ENCODE measurements around the gene RNF167. TPM values are rescaled to one million over a fixed set of nuclear protein-coding genes. Genes with fewer than 3 reads are reported as not detected.

RNF167 gene
- total RNA-seq, 2 donors from 2014 or later: 120 to 123 TPM

DNA sequence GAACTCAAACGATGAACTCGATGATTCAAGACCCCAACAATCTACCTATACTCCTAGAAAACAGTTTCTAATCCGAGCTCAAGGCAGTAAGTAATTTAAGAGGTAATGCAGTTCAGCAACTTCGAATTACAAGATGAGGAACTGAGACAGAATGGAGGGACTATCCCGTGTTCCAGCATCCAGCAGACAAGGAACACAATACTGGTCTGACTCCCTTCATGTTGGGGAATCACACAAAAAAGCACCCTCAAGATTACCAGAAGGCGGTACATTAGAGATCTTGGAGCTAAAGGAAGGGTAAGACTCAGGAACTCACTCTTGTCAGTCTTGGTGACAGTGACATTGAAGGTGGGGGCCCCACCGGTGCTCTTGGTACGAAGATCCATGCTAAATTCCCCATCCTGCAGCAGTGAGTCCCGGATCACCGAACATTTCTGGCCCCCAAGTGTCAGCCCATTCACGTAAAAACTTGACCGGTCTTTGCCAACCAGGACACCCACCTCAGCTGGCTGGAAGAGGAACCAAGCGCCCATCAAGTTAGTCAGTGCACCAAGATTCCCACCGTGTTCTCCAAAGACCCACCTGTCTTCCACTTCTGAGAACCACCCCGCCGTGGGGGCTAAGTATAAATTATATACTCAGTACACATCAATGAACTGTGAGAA lies 6.4 kb downstream of the RNF167 start:
- H3K27me3 ChIP-seq (ENCODE audit: control insufficient read depth, insufficient read depth, low read length, poor library complexity, severe bottlenecking): no peaks in the 10 kb centered on the region
- no peaks in the 10 kb centered on the region for H3K27me3 Mint-ChIP-seq (ENCODE audit: insufficient read depth)
- DNase-seq: no peak
- H3K4me3 Mint-ChIP-seq: peak overlapping the region; percentile 93
- peaks cover 32% of the 10 kb centered on the region for H3K4me1 Mint-ChIP-seq
- peak overlapping the region; percentile 7 for H3K27ac ChIP-seq (ENCODE audit: low read depth, low read length)
- no peaks in the 10 kb centered on the region for H3K9me3 Mint-ChIP-seq
- H3K27ac Mint-ChIP-seq: peak overlapping the region; percentile 87
- H3K9ac ChIP-seq (ENCODE audit: extremely low read depth, low read length, poor library complexity, severe bottlenecking): peak overlapping the region; percentile 85
- peaks cover 47% of the 10 kb centered on the region for H3K36me3 ChIP-seq (ENCODE audit: control insufficient read depth, insufficient read depth, low read length)
- peaks cover 46% of the 10 kb centered on the region for H3K36me3 Mint-ChIP-seq (ENCODE audit: low read depth)
- H3K4me1 ChIP-seq (ENCODE audit: control insufficient read depth, insufficient read depth, low read length): peaks cover 15% of the 10 kb centered on the region
- TF ChIP-seq, protein P1, sequence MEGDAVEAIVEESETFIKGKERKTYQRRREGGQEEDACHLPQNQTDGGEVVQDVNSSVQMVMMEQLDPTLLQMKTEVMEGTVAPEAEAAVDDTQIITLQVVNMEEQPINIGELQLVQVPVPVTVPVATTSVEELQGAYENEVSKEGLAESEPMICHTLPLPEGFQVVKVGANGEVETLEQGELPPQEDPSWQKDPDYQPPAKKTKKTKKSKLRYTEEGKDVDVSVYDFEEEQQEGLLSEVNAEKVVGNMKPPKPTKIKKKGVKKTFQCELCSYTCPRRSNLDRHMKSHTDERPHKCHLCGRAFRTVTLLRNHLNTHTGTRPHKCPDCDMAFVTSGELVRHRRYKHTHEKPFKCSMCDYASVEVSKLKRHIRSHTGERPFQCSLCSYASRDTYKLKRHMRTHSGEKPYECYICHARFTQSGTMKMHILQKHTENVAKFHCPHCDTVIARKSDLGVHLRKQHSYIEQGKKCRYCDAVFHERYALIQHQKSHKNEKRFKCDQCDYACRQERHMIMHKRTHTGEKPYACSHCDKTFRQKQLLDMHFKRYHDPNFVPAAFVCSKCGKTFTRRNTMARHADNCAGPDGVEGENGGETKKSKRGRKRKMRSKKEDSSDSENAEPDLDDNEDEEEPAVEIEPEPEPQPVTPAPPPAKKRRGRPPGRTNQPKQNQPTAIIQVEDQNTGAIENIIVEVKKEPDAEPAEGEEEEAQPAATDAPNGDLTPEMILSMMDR (conservative IDR thresholded peaks at IDR 0.05): no peak
- peak overlapping the region; percentile 91 for H3K4me3 ChIP-seq (ENCODE audit: low read length)
- no peaks in the 10 kb centered on the region for H3K9me3 ChIP-seq (ENCODE audit: control insufficient read depth, low read length)
- 42 to 63% methylated on average over 10 to 16 of the region's 16 CpGs for WGBS, 2 experiments (ENCODE audit: insufficient coverage in 1 of 2, insufficient read length in 1 of 2)

DNA sequence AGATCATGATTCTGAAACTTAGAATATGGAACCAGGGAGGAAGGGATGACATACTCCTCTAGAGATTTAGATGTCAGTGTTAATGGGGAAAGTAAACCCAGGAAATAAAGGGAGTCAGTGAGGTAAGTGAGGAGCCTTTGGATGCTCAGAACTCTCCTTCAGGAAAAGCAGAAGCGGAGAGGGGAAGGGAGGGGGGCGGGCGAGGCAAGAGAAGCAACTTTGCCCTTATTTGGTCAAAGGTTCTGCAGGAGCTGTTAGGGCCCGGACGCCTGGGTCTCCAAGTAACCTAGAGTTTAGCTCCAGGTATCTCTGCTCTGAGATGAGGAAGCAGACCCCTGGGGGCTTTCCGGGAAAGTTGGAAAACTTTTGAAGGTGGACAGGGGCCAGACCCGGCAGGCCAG lies 6.9 kb downstream of the RNF167 start:
- Mint-ChIP-seq H3K27me3 (ENCODE audit: insufficient read depth) (no peaks in the 10 kb centered on the region), H3K9me3 (no peaks in the 10 kb centered on the region), H3K27ac (peak overlapping the region; percentile 87), H3K4me3 (peak overlapping the region; percentile 93), H3K4me1 (peaks cover 37% of the 10 kb centered on the region), H3K36me3 (ENCODE audit: low read depth) (peaks cover 42% of the 10 kb centered on the region)
- H3K9me3 ChIP-seq (ENCODE audit: control insufficient read depth, low read length): no peaks in the 10 kb centered on the region
- peaks cover 19% of the 10 kb centered on the region for H3K4me1 ChIP-seq (ENCODE audit: control insufficient read depth, insufficient read depth, low read length)
- no peak for DNase-seq
- H3K4me3 ChIP-seq (ENCODE audit: low read length): peak overlapping the region; percentile 91
- WGBS, 2 experiments (ENCODE audit: insufficient coverage in 1 of 2, insufficient read length in 1 of 2): 3% methylated on average over 6 of the region's 7 CpGs; no CpG with 5 or more reads in 1 of the 2 experiments
- H3K36me3 ChIP-seq (ENCODE audit: control insufficient read depth, insufficient read depth, low read length): peaks cover 44% of the 10 kb centered on the region
- H3K9ac ChIP-seq (ENCODE audit: extremely low read depth, low read length, poor library complexity, severe bottlenecking): peak overlapping the region; percentile 85
- H3K27me3 ChIP-seq (ENCODE audit: control insufficient read depth, insufficient read depth, low read length, poor library complexity, severe bottlenecking): no peaks in the 10 kb centered on the region
- TF ChIP-seq, protein P1 (conservative IDR thresholded peaks at IDR 0.05): no peak
- no peak overlapping the region for H3K27ac ChIP-seq (ENCODE audit: low read depth, low read length)

DNA sequence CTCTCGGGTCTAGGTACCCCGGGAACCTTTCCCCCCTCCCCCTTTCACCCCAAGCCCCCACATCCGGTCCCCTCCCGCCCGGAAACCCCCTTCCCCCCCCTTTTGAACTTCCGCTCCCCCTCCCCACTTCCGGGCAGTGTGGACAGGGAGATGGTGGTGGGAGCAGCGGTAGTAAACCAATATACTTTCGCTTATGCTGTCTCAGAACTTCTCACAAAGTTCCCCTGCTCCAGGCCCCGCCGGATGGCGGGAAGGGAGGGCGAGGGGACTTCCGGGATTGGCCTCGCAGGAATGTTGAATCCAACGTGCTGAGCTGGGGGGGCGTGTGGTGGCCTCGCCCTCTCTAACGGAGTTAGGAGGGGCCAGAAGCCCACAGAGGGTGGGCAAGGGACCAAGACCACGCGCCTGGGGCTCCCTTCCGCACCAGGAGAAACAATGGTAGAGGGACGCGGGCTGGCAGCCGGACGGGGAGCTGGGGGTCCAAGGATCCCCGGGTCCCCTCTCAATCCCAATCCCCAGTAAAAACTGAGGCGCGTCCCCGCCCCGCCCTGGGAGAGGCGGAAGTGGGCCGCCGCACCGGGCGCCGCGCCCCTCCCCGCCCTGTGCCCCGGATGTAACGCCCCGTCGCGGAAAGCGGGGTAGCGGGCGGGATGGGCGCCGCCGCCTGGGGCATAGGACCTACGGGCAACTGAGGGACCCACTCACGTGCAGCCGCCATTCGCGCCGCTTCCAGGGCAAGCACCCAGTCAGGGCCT lies 7.5 kb downstream of the RNF167 start:
- H3K4me1 ChIP-seq (ENCODE audit: control insufficient read depth, insufficient read depth, low read length): peaks cover 19% of the 10 kb centered on the region
- peaks cover 37% of the 10 kb centered on the region for H3K4me1 Mint-ChIP-seq
- peak; percentile 85 for DNase-seq
- no peaks in the 10 kb centered on the region for H3K27me3 ChIP-seq (ENCODE audit: control insufficient read depth, insufficient read depth, low read length, poor library complexity, severe bottlenecking)
- peak overlapping the region; percentile 93 for H3K4me3 Mint-ChIP-seq
- H3K9me3 ChIP-seq (ENCODE audit: control insufficient read depth, low read length): no peaks in the 10 kb centered on the region
- H3K9me3 Mint-ChIP-seq: no peaks in the 10 kb centered on the region
- peak overlapping the region; percentile 94 for H3K27ac Mint-ChIP-seq
- peak overlapping the region; percentile 96 for H3K27ac ChIP-seq (ENCODE audit: low read depth, low read length)
- peaks cover 39% of the 10 kb centered on the region for H3K36me3 ChIP-seq (ENCODE audit: control insufficient read depth, insufficient read depth, low read length)
- TF ChIP-seq, protein P1 (conservative IDR thresholded peaks at IDR 0.05): no peak
- H3K4me3 ChIP-seq (ENCODE audit: low read length): peak overlapping the region; percentile 91
- peak overlapping the region; percentile 85 for H3K9ac ChIP-seq (ENCODE audit: extremely low read depth, low read length, poor library complexity, severe bottlenecking)
- peaks cover 36% of the 10 kb centered on the region for H3K36me3 Mint-ChIP-seq (ENCODE audit: low read depth)
- no peaks in the 10 kb centered on the region for H3K27me3 Mint-ChIP-seq (ENCODE audit: insufficient read depth)
- WGBS, 2 experiments (ENCODE audit: insufficient coverage in 1 of 2, insufficient read length in 1 of 2): 0% methylated on average over 2 to 49 of the region's 56 CpGs
